DLD1 (cell line): Measurements from ENCODE around the gene IDH3B.

ENCODE experiments used
- in situ Hi-C: cut with HindIII; loops from 2 replicates; pipeline ENCODE4 v1.10.0; 2017; ENCODE audit warnings: low sequenced_read_pairs

IDH3B gene

GRCh38 chr20:2658414-2659354 is 5.3 kb downstream of the IDH3B start:
- in situ Hi-C loops, result no loop called here

GRCh38 chr20:2657674-2658073 is 6.3 kb downstream of the IDH3B start:
- in situ Hi-C loops, result no loop called here

GRCh38 chr20:2657241-2657640 is 6.8 kb downstream of the IDH3B start:
- in situ Hi-C loops, result no loop called here

GRCh38 chr20:2656471-2657117 is 7.4 kb downstream of the IDH3B start:
- in situ Hi-C loops, result no loop called here

GRCh38 chr20:2655331-2656116 is 8.5 kb downstream of the IDH3B start:
- in situ Hi-C loops, result no loop called here

- in situ Hi-C loops, result no loop called here
These were observed 9.2 kb downstream of the IDH3B start for GRCh38 chr20:2654831-2655230.

GRCh38 chr20:2654384-2654822 is 9.6 kb downstream of the IDH3B start:
- in situ Hi-C loops, result no loop called here

GRCh38 chr20:2653556-2654383 is 10.2 kb downstream of the IDH3B start:
- in situ Hi-C loops, result no loop called here

GRCh38 chr20:2652724-2653555 is 11.1 kb downstream of the IDH3B start:
- in situ Hi-C loops, result no loop called here

- in situ Hi-C loops, result no loop called here
These were observed 12.0 kb downstream of the IDH3B start, which contains the start of gene NOP56 for GRCh38 chr20:2651772-2652723. Gene NOP56 (plus strand): TSS chr20:2652632. CDS start chr20:2652661, 29 bp downstream.

- in situ Hi-C loops, result no loop called here
These were observed 20.3 kb downstream of the IDH3B start for GRCh38 chr20:2643708-2644107.

- in situ Hi-C loops, result no loop called here
These were observed 23.1 kb downstream of the IDH3B start for GRCh38 chr20:2640899-2641298.

GRCh38 chr20:2640260-2640659 is 23.8 kb downstream of the IDH3B start:
- in situ Hi-C loops, result no loop called here

- in situ Hi-C loops, result no loop called here
These were observed 26.8 kb downstream of the IDH3B start for GRCh38 chr20:2637246-2637645.

- in situ Hi-C loops, result no loop called here
These were observed 30.6 kb downstream of the IDH3B start for GRCh38 chr20:2633381-2633780.

GRCh38 chr20:2631228-2631627 is 32.8 kb downstream of the IDH3B start:
- in situ Hi-C loops, result no loop called here

- in situ Hi-C loops, result no loop called here
These were observed 37.0 kb downstream of the IDH3B start for GRCh38 chr20:2626853-2627541.

- in situ Hi-C loops, result no loop called here
These were observed 39.0 kb downstream of the IDH3B start for GRCh38 chr20:2625062-2625461.
